B cell (primary cell): ENCODE measurements around the gene KRTAP10-7. TPM values are rescaled to one million over a fixed set of nuclear protein-coding genes. Genes with fewer than 3 reads are reported as not detected.

Source experiments
- ATAC-seq: fragments of 200-7000 bp; cut with Tn5 transposase; one replicate; pipeline ENCODE4 v1.10.0; 2021; ENCODE audit warnings: low read depth, mild to moderate bottlenecking, moderate number of reproducible peaks, moderate library complexity
- CTCF ChIA-PET: fragments of 350-600 bp; sonication (Branson Sonifier 250); formaldehyde crosslinking; loops from one replicate; lab custom pipeline; 2021; ENCODE audit warnings: antibody characterized with exemption, inconsistent platforms; lab: Charles Lee
- POLR2A ChIA-PET: fragments of 350-600 bp; sonication (Branson Sonifier 250); formaldehyde crosslinking; loops from one replicate; lab custom pipeline; 2021; ENCODE audit warnings: antibody characterized with exemption; lab: Charles Lee
- DNase-seq: peaks from one replicate; pipeline ENCODE4 v3.0.0; 2013
- H2AFZ ChIP-seq: 2 replicates; pipeline ENCODE4 v1.6.1; 2012; ENCODE audit warnings: mild to moderate bottlenecking, low read depth, low read length; ENCODE audit not compliant: insufficient read depth, poor library complexity, severe bottlenecking
- H3K27ac ChIP-seq, 2 donors: 1 replicate in 1 of 2; 2 replicates in 1 of 2; pipeline ENCODE4 v1.5.1; 2012 to 2013; ENCODE audit warnings: low read length in 2 of 2, mild to moderate bottlenecking in 2 of 2, moderate library complexity in 1 of 2
- H3K27me3 ChIP-seq, 4 experiments: fragments of 200-600 bp in 1 of 4; sonication (generic) in 1 of 4; replicated peaks in 1 of 4; 1 replicate in 2 of 4; 2 replicates in 2 of 4; pipeline versions ENCODE4 v1.6.1 to v1.7.0; 2013 to 2016; ENCODE audit warnings: low read length in 3 of 4, mild to moderate bottlenecking in 2 of 4, mixed read lengths in 1 of 4, moderate library complexity in 1 of 4; ENCODE audit not compliant: insufficient read depth in 4 of 4, control insufficient read depth in 3 of 4; ENCODE audit errors: control extremely low read depth in 1 of 4
- H3K36me3 ChIP-seq, 2 experiments: replicated peaks in 1 of 2; 1 replicate in 1 of 2; 2 replicates in 1 of 2; pipeline versions ENCODE4 v1.6.1 to v1.7.1; 2013; ENCODE audit warnings: low read length in 1 of 2; ENCODE audit not compliant: insufficient read depth in 2 of 2, control insufficient read depth in 1 of 2; ENCODE audit errors: control extremely low read depth in 1 of 2, extremely low read depth in 1 of 2
- H3K4me1 ChIP-seq, 2 donors: fragments of 200-600 bp in 1 of 2; sonication (generic) in 1 of 2; 1 replicate in 1 of 2; 2 replicates in 1 of 2; pipeline versions ENCODE4 v1.5.1 to v1.6.1; 2013 to 2017; ENCODE audit warnings: low read length in 2 of 2; ENCODE audit not compliant: control insufficient read depth in 2 of 2, insufficient read depth in 2 of 2
- H3K4me2 ChIP-seq: replicated peaks from 2 replicates; pipeline ENCODE3; 2012; ENCODE audit warnings: mild to moderate bottlenecking, low read depth, low read length; ENCODE audit not compliant: poor library complexity, severe bottlenecking
- H3K4me3 ChIP-seq, 5 experiments: fragments of 200-600 bp in 1 of 5; sonication (generic) in 1 of 5; 1 replicate in 3 of 5; 2 replicates in 2 of 5; pipeline versions ENCODE4 v1.5.1 to v1.7.0; 2011 to 2016; ENCODE audit warnings: low read length in 4 of 5, mild to moderate bottlenecking in 4 of 5, low read depth in 2 of 5, control low read depth in 1 of 5, moderate library complexity in 1 of 5; ENCODE audit not compliant: insufficient read depth in 1 of 5; ENCODE audit errors: control extremely low read depth in 1 of 5, extremely low read depth in 1 of 5
- H3K79me2 ChIP-seq: fragments of 200-600 bp; sonication (generic); one replicate; pipeline ENCODE4 v1.6.0; 2016; ENCODE audit warnings: low read length; ENCODE audit not compliant: control insufficient read depth, insufficient read depth
- H3K9ac ChIP-seq: fragments of 200-600 bp; sonication (generic); 2 replicates; pipeline ENCODE4 v1.6.1; 2017; ENCODE audit warnings: mild to moderate bottlenecking, low read length, moderate library complexity
- H3K9me3 ChIP-seq, 3 donors: one replicate each; pipeline versions ENCODE4 v1.6.1 to v1.7.1; 2013; ENCODE audit warnings: low read length in 2 of 3; ENCODE audit not compliant: control insufficient read depth in 2 of 3, insufficient read depth in 1 of 3; ENCODE audit errors: control extremely low read depth in 1 of 3
- H4K20me1 ChIP-seq: 2 replicates; pipeline ENCODE4 v1.6.0; 2012; ENCODE audit warnings: mild to moderate bottlenecking, low read length; ENCODE audit not compliant: insufficient read depth, control insufficient read depth, poor library complexity, severe bottlenecking
- H3K27ac Mint-ChIP-seq: one replicate; pipeline ENCODE4 v1.8.0; 2021; ENCODE audit warnings: mixed read lengths
- H3K27me3 Mint-ChIP-seq: one replicate; pipeline ENCODE4 v1.8.0; 2021; ENCODE audit warnings: mixed read lengths
- H3K4me1 Mint-ChIP-seq: one replicate; pipeline ENCODE4 v1.8.0; 2021; ENCODE audit warnings: mixed read lengths
- H3K4me3 Mint-ChIP-seq: one replicate; pipeline ENCODE4 v1.8.0; 2021; ENCODE audit warnings: mixed read lengths
- H3K9me3 Mint-ChIP-seq: one replicate; pipeline ENCODE4 v1.8.0; 2022; ENCODE audit warnings: mixed read lengths; ENCODE audit not compliant: insufficient read depth
- EZH2 ChIP-seq: IDR thresholded peaks from 2 replicates; pipeline ENCODE4 v1.6.1; 2012; ENCODE audit warnings: borderline replicate concordance, low read depth, mild to moderate bottlenecking, moderate library complexity, low read length; ENCODE audit not compliant: insufficient read depth, poor library complexity, severe bottlenecking
- WGBS: methylation state at CpG from one replicate; pipeline ENCODE4 v1.1.5; 2013; ENCODE audit warnings: missing lambda C conversion rate; ENCODE audit not compliant: insufficient coverage; 5-methylcytosine and 5-hydroxymethylcytosine counted together
- intact Hi-C: fragments of 100-400 bp; cut with micrococcal nuclease; formaldehyde crosslinking; loops from one replicate; pipeline ENCODE4 v1.10.0; 2022
- polyA plus RNA-seq: library from polyadenylated mRNA; depleted of rRNA; stranded (reverse); fragments of >200 nt; gene quantifications from 2 replicates; pipeline ENCODE4 v1.2.3, GENCODE V29; 2012
- total RNA-seq, 2 donors: library from RNA; stranded (reverse); fragments of 120-200 nt in 1 of 2; gene quantifications; 1 replicate in 1 of 2; 2 replicates in 1 of 2; pipeline versions ENCODE4 v1.2.3 to v1.2.4, GENCODE V29; 2013 to 2022
- TF ChIP-seq, protein P1 (sequence below): fragments of 200-600 bp; IDR thresholded peaks from one replicate; pipeline ENCODE4 v1.8.0; 2022; ENCODE audit warnings: antibody characterized with exemption, mild to moderate bottlenecking

Gene KRTAP10-7
- total and polyA plus RNA-seq, 2 donors (not counting 1 experiment from before 2014, with no cell fraction given) = not detected

DNA sequence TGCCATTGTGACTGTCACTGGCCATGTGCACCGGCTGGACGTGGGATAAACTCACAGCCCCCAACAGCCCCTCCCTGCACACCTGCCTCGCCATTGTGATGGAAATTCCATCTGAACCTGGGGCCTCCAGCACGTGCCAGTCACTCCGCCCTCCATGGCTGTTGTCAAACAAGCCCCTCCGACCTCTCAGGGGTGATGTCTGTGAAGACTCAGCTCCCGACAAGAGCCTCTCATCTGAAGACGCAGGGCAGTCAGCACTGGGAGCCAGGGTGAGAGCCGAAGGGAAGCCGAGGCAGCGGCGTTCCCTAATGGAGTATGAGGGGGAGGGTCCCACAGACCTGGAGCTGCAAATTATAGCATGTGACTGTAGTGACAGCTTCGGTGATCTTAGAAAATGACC, 47.7 kb upstream of the KRTAP10-7 start:
- peaks cover 0 to 27% (median 5%) of the 10 kb centered on the region in 4 experiments for H3K27me3 ChIP-seq
- intact Hi-C loops = no loop called here
- H3K4me2 ChIP-seq = no peak overlapping the region
- H3K79me2 ChIP-seq = no peaks in the 10 kb centered on the region
- Mint-ChIP-seq H3K27me3 (peaks cover 63% of the 10 kb centered on the region), H3K4me3 (no peak overlapping the region), H3K27ac (no peak overlapping the region), H3K4me1 (peaks cover 14% of the 10 kb centered on the region), H3K9me3 (no peaks in the 10 kb centered on the region)
- ChIA-PET POLR2A (no interaction called here), CTCF (no interaction called here)
- peaks cover 2 to 14% of the 10 kb centered on the region in 2 donors for H3K4me1 ChIP-seq
- no peaks in the 10 kb centered on the region for H4K20me1 ChIP-seq
- ATAC-seq = no peak
- no peak overlapping the region for H3K27ac ChIP-seq
- H3K4me3 ChIP-seq = no peak overlapping the region
- no peak overlapping the region for H3K9ac ChIP-seq
- no peaks in the 10 kb centered on the region for H3K36me3 ChIP-seq
- DNase-seq = no peak
- no peak for TF ChIP-seq EZH2
- TF ChIP-seq, protein P1, sequence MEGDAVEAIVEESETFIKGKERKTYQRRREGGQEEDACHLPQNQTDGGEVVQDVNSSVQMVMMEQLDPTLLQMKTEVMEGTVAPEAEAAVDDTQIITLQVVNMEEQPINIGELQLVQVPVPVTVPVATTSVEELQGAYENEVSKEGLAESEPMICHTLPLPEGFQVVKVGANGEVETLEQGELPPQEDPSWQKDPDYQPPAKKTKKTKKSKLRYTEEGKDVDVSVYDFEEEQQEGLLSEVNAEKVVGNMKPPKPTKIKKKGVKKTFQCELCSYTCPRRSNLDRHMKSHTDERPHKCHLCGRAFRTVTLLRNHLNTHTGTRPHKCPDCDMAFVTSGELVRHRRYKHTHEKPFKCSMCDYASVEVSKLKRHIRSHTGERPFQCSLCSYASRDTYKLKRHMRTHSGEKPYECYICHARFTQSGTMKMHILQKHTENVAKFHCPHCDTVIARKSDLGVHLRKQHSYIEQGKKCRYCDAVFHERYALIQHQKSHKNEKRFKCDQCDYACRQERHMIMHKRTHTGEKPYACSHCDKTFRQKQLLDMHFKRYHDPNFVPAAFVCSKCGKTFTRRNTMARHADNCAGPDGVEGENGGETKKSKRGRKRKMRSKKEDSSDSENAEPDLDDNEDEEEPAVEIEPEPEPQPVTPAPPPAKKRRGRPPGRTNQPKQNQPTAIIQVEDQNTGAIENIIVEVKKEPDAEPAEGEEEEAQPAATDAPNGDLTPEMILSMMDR = no peak
- no peak overlapping the region for H2AFZ ChIP-seq
- WGBS = 89% methylated on average over 13 of the region's 13 CpGs
- peaks cover 0 to 18% (median 0%) of the 10 kb centered on the region in 3 donors for H3K9me3 ChIP-seq

DNA sequence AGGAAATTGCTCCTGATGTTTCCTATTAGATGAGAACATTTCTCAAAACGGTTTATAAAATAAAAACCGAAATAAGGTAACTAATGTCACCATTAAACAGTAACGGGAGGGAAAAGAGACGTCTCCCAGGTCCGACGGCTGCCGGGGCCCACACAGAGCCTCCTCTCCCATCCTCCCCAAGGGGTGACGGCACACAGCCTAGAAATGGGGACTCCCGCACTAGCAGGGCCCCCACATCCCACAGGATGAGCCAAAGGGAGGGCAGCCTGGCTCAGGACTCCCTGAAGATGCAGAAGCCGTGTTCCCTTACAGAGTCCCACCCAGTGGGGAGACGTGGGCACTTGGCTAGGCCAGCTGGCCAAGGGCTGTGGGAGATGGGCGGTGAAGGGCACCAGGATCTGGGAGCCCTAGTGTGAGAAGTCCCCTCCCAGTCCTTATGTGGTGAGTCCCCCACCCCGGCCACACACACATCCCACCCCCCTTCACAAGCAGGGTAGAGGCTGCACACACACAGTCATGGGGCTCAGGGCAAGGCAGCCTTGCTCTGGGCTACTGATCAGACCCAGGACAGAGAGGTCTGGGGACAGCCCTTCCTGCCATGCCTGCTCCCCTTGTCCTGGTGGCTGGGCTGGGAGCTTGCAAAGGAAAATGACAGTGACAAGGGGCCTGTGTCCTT, 45.1 kb upstream of the KRTAP10-7 start:
- TF ChIP-seq EZH2 = no peak
- TF ChIP-seq, protein P1 = no peak
- 80% methylated on average over 2 of the region's 13 CpGs for WGBS
- Mint-ChIP-seq H3K4me3 (no peak overlapping the region), H3K27me3 (peaks cover 60% of the 10 kb centered on the region), H3K27ac (no peak overlapping the region), H3K9me3 (peaks cover 2% of the 10 kb centered on the region), H3K4me1 (peaks cover 7% of the 10 kb centered on the region)
- no peak overlapping the region for H3K4me2 ChIP-seq
- H4K20me1 ChIP-seq = no peaks in the 10 kb centered on the region
- H3K27me3 ChIP-seq = peaks cover 0 to 14% (median 4%) of the 10 kb centered on the region in 4 experiments
- H3K36me3 ChIP-seq = no peaks in the 10 kb centered on the region
- H3K27ac ChIP-seq = no peak overlapping the region
- H3K4me1 ChIP-seq = peaks cover 0 to 11% of the 10 kb centered on the region in 2 donors
- no peaks in the 10 kb centered on the region for H3K79me2 ChIP-seq
- no peak overlapping the region for H2AFZ ChIP-seq
- H3K4me3 ChIP-seq = no peak overlapping the region
- no peak for ATAC-seq
- DNase-seq = no peak
- no peak overlapping the region for H3K9ac ChIP-seq
- ChIA-PET POLR2A (no interaction called here), CTCF (no interaction called here)
- H3K9me3 ChIP-seq = peaks cover 0 to 10% (median 0%) of the 10 kb centered on the region in 3 donors
- intact Hi-C loops = no loop called here
